Activated naive CD4-positive, alpha-beta T cell treated with anti-CD3 and anti-CD28 coated beads, Interleukin-2, amount 10 ng/mL, durations not matched to agents 7 days and 5 days (primary cell): ENCODE measurements around the gene RTP3.
"Not testable (repeated sequence)": the region's sequence is repeated elsewhere in the genome, so short reads cannot be mapped to it uniquely, and the experiment has no call there.

ENCODE experiments used
- CTCF ChIA-PET: fragments of 350-600 bp; sonication (Branson Sonifier 250); formaldehyde crosslinking; loops from one replicate; lab custom pipeline; 2021; ENCODE audit warnings: antibody characterized with exemption; lab: Charles Lee
- DNase-seq: peaks from one replicate; pipeline ENCODE4 v3.0.0-alpha.2; 2020
- H3K27ac Mint-ChIP-seq: one replicate; pipeline ENCODE4 v1.8.0; 2021; ENCODE audit warnings: mild to moderate bottlenecking, moderate library complexity, mixed read lengths
- H3K27me3 Mint-ChIP-seq: one replicate; pipeline ENCODE4 v1.8.0; 2021; ENCODE audit warnings: mild to moderate bottlenecking, mixed read lengths
- H3K36me3 Mint-ChIP-seq: one replicate; pipeline ENCODE4 v1.8.0; 2021; ENCODE audit warnings: mixed read lengths
- H3K4me1 Mint-ChIP-seq: one replicate; pipeline ENCODE4 v1.8.0; 2021; ENCODE audit warnings: mixed read lengths
- H3K4me3 Mint-ChIP-seq: one replicate; pipeline ENCODE4 v1.8.0; 2021; ENCODE audit warnings: mild to moderate bottlenecking, moderate library complexity, mixed read lengths
- H3K9me3 Mint-ChIP-seq: one replicate; pipeline ENCODE4 v1.8.0; 2021; ENCODE audit warnings: mixed read lengths

RTP3 gene

GRCh38 chr3:46544771-46545503 is 47.2 kb downstream of the RTP3 start:
- no peak overlapping the region for H3K27ac Mint-ChIP-seq
- H3K4me1 Mint-ChIP-seq, result peaks cover 85% of the 10 kb centered on the region
- CTCF ChIA-PET, result no interaction called here
- H3K4me3 Mint-ChIP-seq, result no peak overlapping the region
- peaks cover 8% of the 10 kb centered on the region for H3K27me3 Mint-ChIP-seq
- H3K9me3 Mint-ChIP-seq, result peaks cover 3% of the 10 kb centered on the region
- peaks cover 17% of the 10 kb centered on the region for H3K36me3 Mint-ChIP-seq
- no peak for DNase-seq

GRCh38 chr3:46545818-46546630 is 48.2 kb downstream of the RTP3 start:
- H3K4me3 Mint-ChIP-seq, result no peak overlapping the region
- H3K27ac Mint-ChIP-seq, result no peak overlapping the region
- CTCF ChIA-PET, result no interaction called here
- peaks cover 7% of the 10 kb centered on the region for H3K9me3 Mint-ChIP-seq
- H3K27me3 Mint-ChIP-seq, result peaks cover 8% of the 10 kb centered on the region
- peaks cover 22% of the 10 kb centered on the region for H3K36me3 Mint-ChIP-seq
- H3K4me1 Mint-ChIP-seq, result peaks cover 86% of the 10 kb centered on the region
- no peak for DNase-seq

- peaks cover 82% of the 10 kb centered on the region for H3K4me1 Mint-ChIP-seq
- peaks cover 7% of the 10 kb centered on the region for H3K9me3 Mint-ChIP-seq
- peaks cover 22% of the 10 kb centered on the region for H3K36me3 Mint-ChIP-seq
- CTCF ChIA-PET, result interaction anchor here (0.7 to 1.0 kb wide), 2 partner anchors 11 to 84 kb away, joined by 3 read pairs; no protein-coding TSS in a partner anchor
- DNase-seq, result no peak
- no peak overlapping the region for H3K27ac Mint-ChIP-seq
- H3K27me3 Mint-ChIP-seq, result peaks cover 8% of the 10 kb centered on the region
- H3K4me3 Mint-ChIP-seq, result no peak overlapping the region
These were observed 49.2 kb downstream of the RTP3 start for GRCh38 chr3:46546896-46547440.

- Mint-ChIP-seq H3K4me1 (peaks cover 76% of the 10 kb centered on the region), H3K36me3 (peaks cover 22% of the 10 kb centered on the region), H3K27me3 (peaks cover 12% of the 10 kb centered on the region)
- H3K4me3 Mint-ChIP-seq, H3K9me3 Mint-ChIP-seq, H3K27ac Mint-ChIP-seq, DNase-seq: not testable (repeated sequence)
- CTCF ChIA-PET, result interaction anchor here (0.6 to 1.7 kb wide), 4 partner anchors 10 to 100 kb away, joined by 3 to 13 read pairs (median 6); no protein-coding TSS in a partner anchor
These were observed 50.8 kb downstream of the RTP3 start for GRCh38 chr3:46548611-46549010.

- Mint-ChIP-seq H3K4me3 (no peak overlapping the region), H3K9me3 (peaks cover 7% of the 10 kb centered on the region), H3K36me3 (peaks cover 18% of the 10 kb centered on the region), H3K27ac (peak overlapping the region; percentile 65), H3K4me1 (peaks cover 70% of the 10 kb centered on the region), H3K27me3 (peaks cover 19% of the 10 kb centered on the region)
- DNase-seq, result no peak
- CTCF ChIA-PET, result interaction anchor here (0.7 to 1.7 kb wide), 5 partner anchors 10 to 121 kb away, joined by 3 to 13 read pairs (median 6); no protein-coding TSS in a partner anchor
These were observed 51.7 kb downstream of the RTP3 start for GRCh38 chr3:46549408-46549904.

GRCh38 chr3:46549989-46550388 is 52.2 kb downstream of the RTP3 start:
- Mint-ChIP-seq H3K27me3 (peaks cover 20% of the 10 kb centered on the region), H3K9me3 (peaks cover 7% of the 10 kb centered on the region), H3K4me3 (no peak overlapping the region), H3K36me3 (peaks cover 18% of the 10 kb centered on the region), H3K4me1 (peaks cover 65% of the 10 kb centered on the region), H3K27ac (peak overlapping the region; percentile 65)
- CTCF ChIA-PET, result interaction anchor here (0.7 to 1.7 kb wide), 5 partner anchors 9 to 122 kb away, joined by 3 to 13 read pairs (median 6); no protein-coding TSS in a partner anchor
- no peak for DNase-seq
